Liver (tissue), 9 donors: ENCODE data around the gene TM9SF2. TPM values are rescaled to one million over a fixed set of nuclear protein-coding genes. Genes with fewer than 3 reads are reported as not detected.

Source experiments
- DNase-seq: peaks from one replicate; pipeline ENCODE4 v3.0.0-alpha.2; 2017; ENCODE audit warnings: low spot score
- H3K27ac ChIP-seq, 2 donors: one replicate each; pipeline ENCODE4 v1.7.0; 2013; ENCODE audit warnings: inconsistent platforms in 2 of 2, low read length in 2 of 2, control low read depth in 1 of 2, low read depth in 1 of 2, mild to moderate bottlenecking in 1 of 2
- H3K27me3 ChIP-seq, 4 donors: one replicate each; pipeline versions ENCODE4 v1.6.1 to v1.7.0; 2013; ENCODE audit warnings: low read length in 3 of 4, inconsistent platforms in 1 of 4, mild to moderate bottlenecking in 1 of 4, moderate library complexity in 1 of 4; ENCODE audit not compliant: control insufficient read depth in 4 of 4, insufficient read depth in 4 of 4
- H3K36me3 ChIP-seq, 4 donors: one replicate each; pipeline versions ENCODE4 v1.6.1 to v1.7.0; 2013; ENCODE audit warnings: low read length in 3 of 4, mild to moderate bottlenecking in 3 of 4, low read depth in 1 of 4, moderate library complexity in 1 of 4; ENCODE audit not compliant: control insufficient read depth in 4 of 4, insufficient read depth in 3 of 4
- H3K4me1 ChIP-seq, 4 donors: one replicate each; pipeline versions ENCODE4 v1.6.1 to v1.7.0; 2013; ENCODE audit warnings: low read length in 3 of 4, mild to moderate bottlenecking in 3 of 4, moderate library complexity in 1 of 4; ENCODE audit not compliant: control insufficient read depth in 4 of 4, insufficient read depth in 4 of 4
- H3K4me3 ChIP-seq, 3 donors: one replicate each; pipeline versions ENCODE4 v1.6.1 to v1.7.0; 2013; ENCODE audit warnings: low read length in 3 of 3, control low read depth in 1 of 3, low read depth in 1 of 3, mild to moderate bottlenecking in 1 of 3
- H3K9ac ChIP-seq, 2 donors: one replicate each; pipeline ENCODE4 v1.7.0; 2013; ENCODE audit warnings: low read length in 2 of 2, mild to moderate bottlenecking in 2 of 2, moderate library complexity in 2 of 2, control low read depth in 1 of 2, low read depth in 1 of 2
- H3K9me3 ChIP-seq, 4 donors: one replicate each; pipeline versions ENCODE4 v1.6.1 to v1.7.0; 2013; ENCODE audit warnings: low read length in 3 of 4; ENCODE audit not compliant: control insufficient read depth in 4 of 4
- CTCF ChIP-seq: fragments of 150-350 bp; IDR thresholded peaks from 2 replicates; pipeline ENCODE4 v1.5.1; 2017; ENCODE audit warnings: improper control_type of control experiment, low read depth, low read length; ENCODE audit not compliant: missing input control
- EGR1 ChIP-seq, 2 donors: IDR thresholded peaks; 2 replicates each; pipeline ENCODE4 v1.6.1; 2016 to 2018; ENCODE audit warnings: antibody characterized with exemption in 2 of 2, low read depth in 2 of 2
- FOXA1 ChIP-seq: IDR thresholded peaks from 2 replicates; pipeline ENCODE4 v1.6.1; 2016; ENCODE audit warnings: antibody characterized with exemption
- FOXA2 ChIP-seq: IDR thresholded peaks from 2 replicates; pipeline ENCODE4 v1.6.1; 2016; ENCODE audit warnings: antibody characterized with exemption
- GABPA ChIP-seq, 2 donors: IDR thresholded peaks in 1 of 2; conservative IDR thresholded peaks in 1 of 2; 2 replicates each; pipeline ENCODE4 v1.6.1; 2016; ENCODE audit warnings: antibody characterized with exemption in 2 of 2, mild to moderate bottlenecking in 1 of 2, moderate library complexity in 1 of 2
- HNF4A ChIP-seq, 2 donors: conservative IDR thresholded peaks; 2 replicates each; pipeline ENCODE4 v1.6.1; 2016; ENCODE audit warnings: antibody characterized with exemption in 2 of 2, mild to moderate bottlenecking in 2 of 2
- HNF4G ChIP-seq: IDR thresholded peaks from 2 replicates; pipeline ENCODE4 v1.6.1; 2016; ENCODE audit warnings: antibody characterized with exemption
- JUND ChIP-seq, 2 donors: IDR thresholded peaks; 2 replicates each; pipeline ENCODE4 v1.6.1; 2016; ENCODE audit warnings: antibody characterized with exemption in 2 of 2
- NR2F2 ChIP-seq: IDR thresholded peaks from 2 replicates; pipeline ENCODE4 v1.6.1; 2016; ENCODE audit warnings: antibody characterized with exemption
- RAD21 ChIP-seq, 2 donors: IDR thresholded peaks; 2 replicates each; pipeline ENCODE4 v1.6.1; 2016; ENCODE audit warnings: antibody characterized with exemption in 2 of 2, mild to moderate bottlenecking in 2 of 2
- REST ChIP-seq: IDR thresholded peaks from 2 replicates; pipeline ENCODE4 v1.6.1; 2016; ENCODE audit warnings: antibody characterized with exemption, mild to moderate bottlenecking
- RXRA ChIP-seq, 2 donors: IDR thresholded peaks; 2 replicates each; pipeline ENCODE4 v1.6.1; 2017 to 2018; ENCODE audit warnings: antibody characterized with exemption in 2 of 2, mild to moderate bottlenecking in 1 of 2
- SP1 ChIP-seq: IDR thresholded peaks from 2 replicates; pipeline ENCODE4 v1.6.1; 2018; ENCODE audit warnings: antibody characterized with exemption, mild to moderate bottlenecking
- TAF1 ChIP-seq: conservative IDR thresholded peaks from 2 replicates; pipeline ENCODE4 v1.6.1; 2016; ENCODE audit warnings: antibody characterized with exemption, mild to moderate bottlenecking
- YY1 ChIP-seq: IDR thresholded peaks from 2 replicates; pipeline ENCODE4 v1.6.1; 2016; ENCODE audit warnings: antibody characterized with exemption, mild to moderate bottlenecking
- ZBTB33 ChIP-seq: IDR thresholded peaks from 2 replicates; pipeline ENCODE4 v1.6.1; 2016; ENCODE audit warnings: antibody characterized with exemption
- WGBS: extraction: QIAGEN DNeasy Blood & Tissue Kit; methylation state at CpG from one replicate; pipeline ENCODE4 v1.1.7; 2013; 5-methylcytosine and 5-hydroxymethylcytosine counted together
- polyA plus RNA-seq, 2 donors: library from polyadenylated mRNA; stranded (reverse) in 1 of 2; unstranded in 1 of 2; fragments of 200-250 nt in 1 of 2; fragments of >200 nt in 1 of 2; fragmentation: Nextera tagmentation in 1 of 2; extraction: Ambion mirVana in 1 of 2; gene quantifications; one replicate each; pipeline versions ENCODE4 v1.2.1 to v1.2.3, GENCODE V29; 2013 to 2015
- total RNA-seq, 2 donors: library from RNA; depleted of rRNA; stranded (reverse); fragments of >200 nt; gene quantifications; one replicate each; pipeline ENCODE4 v1.2.3, GENCODE V29; 2014
- TF ChIP-seq, protein P1 (sequence below): IDR thresholded peaks from 2 replicates; pipeline ENCODE4 v1.6.1; 2016; ENCODE audit warnings: antibody characterized with exemption
- TF ChIP-seq, protein P2 (sequence below): IDR thresholded peaks from 2 replicates; pipeline ENCODE4 v1.6.1; 2016; ENCODE audit warnings: antibody characterized with exemption
- donor health status: healthy.
- donor health status: healthy.
- donor health status: healthy.
- donor health status: healthy.
- donor health status: healthy.

The TM9SF2 gene
- total and polyA plus RNA-seq, 4 donors, result 70.2 to 112 (median 99.0) TPM

DNA sequence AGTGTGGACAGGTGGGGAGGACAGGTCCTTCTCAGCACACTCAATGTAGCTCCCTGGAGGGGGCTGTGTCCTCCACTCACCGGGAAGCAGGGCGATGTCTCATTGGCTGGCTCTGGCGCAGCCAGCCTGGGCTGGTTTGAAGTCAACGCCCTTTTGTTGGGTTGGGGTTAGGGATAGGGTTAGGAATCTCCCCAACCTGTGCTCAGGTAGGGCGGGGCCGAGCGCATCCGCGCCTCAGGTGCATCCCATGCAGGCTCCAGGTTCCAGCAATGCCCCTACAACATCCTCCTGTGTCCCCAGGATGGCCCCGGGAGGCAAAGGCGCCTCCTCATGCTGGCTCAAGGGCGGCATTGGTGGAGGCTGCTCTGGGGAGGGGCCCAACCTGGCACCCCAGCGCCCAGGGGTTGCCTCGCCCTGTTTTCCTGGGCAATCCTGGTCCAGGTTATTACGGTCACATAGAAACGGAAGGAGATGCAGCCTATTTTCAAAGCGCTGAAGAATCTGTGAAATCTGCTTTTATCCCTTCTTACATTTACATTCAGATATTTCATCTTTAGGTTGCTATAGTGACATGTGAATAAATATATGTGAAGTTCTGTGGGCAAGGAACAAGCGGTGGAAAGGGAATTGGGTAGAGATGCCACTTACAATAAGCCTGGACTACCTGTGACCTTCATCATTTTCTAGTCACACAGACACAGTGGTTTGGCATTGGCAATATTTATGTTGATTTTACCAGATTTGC lies 74.3 kb downstream of the TM9SF2 start:
- DNase-seq, result no peak
- WGBS, result 83% methylated on average over 18 of the region's 18 CpGs

More for the DNA sequence above, 74.3 kb downstream of the TM9SF2 start:
- H3K4me1 ChIP-seq, result peaks cover 5 to 28% (median 23%) of the 10 kb centered on the region in 4 donors
- H3K9me3 ChIP-seq, result no peaks in the 10 kb centered on the region
- H3K27me3 ChIP-seq, result no peaks in the 10 kb centered on the region
- TF ChIP-seq RAD21 (IDR thresholded peaks at IDR 0.05) (no peak), JUND (IDR thresholded peaks at IDR 0.05) (no peak), NR2F2 (no peak), HNF4A (conservative IDR thresholded peaks at IDR 0.05) (no peak), CTCF (no peak), SP1 (no peak), ZBTB33 (no peak), YY1 (no peak), EGR1 (IDR thresholded peaks at IDR 0.05; ENCODE audit: low read depth in 2 of 2) (no peak), FOXA2 (no peak), FOXA1 (no peak), GABPA (IDR thresholded peaks at IDR 0.05 in 1 of 2, conservative IDR thresholded peaks at IDR 0.05 in 1 of 2) (no peak), TAF1 (no peak), RXRA (IDR thresholded peaks at IDR 0.05) (no peak), REST (no peak), HNF4G (no peak)
- TF ChIP-seq, protein P1, sequence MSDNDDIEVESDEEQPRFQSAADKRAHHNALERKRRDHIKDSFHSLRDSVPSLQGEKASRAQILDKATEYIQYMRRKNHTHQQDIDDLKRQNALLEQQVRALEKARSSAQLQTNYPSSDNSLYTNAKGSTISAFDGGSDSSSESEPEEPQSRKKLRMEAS, result no peak
- TF ChIP-seq, protein P2, sequence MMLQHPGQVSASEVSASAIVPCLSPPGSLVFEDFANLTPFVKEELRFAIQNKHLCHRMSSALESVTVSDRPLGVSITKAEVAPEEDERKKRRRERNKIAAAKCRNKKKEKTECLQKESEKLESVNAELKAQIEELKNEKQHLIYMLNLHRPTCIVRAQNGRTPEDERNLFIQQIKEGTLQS, result no peak
- H3K9ac ChIP-seq, result no peak overlapping the region
- no peak overlapping the region for H3K27ac ChIP-seq
- H3K4me3 ChIP-seq, result no peak overlapping the region
- H3K36me3 ChIP-seq, result no peaks in the 10 kb centered on the region
